ENCODE results near the gene A2M.

A2M gene

DNA sequence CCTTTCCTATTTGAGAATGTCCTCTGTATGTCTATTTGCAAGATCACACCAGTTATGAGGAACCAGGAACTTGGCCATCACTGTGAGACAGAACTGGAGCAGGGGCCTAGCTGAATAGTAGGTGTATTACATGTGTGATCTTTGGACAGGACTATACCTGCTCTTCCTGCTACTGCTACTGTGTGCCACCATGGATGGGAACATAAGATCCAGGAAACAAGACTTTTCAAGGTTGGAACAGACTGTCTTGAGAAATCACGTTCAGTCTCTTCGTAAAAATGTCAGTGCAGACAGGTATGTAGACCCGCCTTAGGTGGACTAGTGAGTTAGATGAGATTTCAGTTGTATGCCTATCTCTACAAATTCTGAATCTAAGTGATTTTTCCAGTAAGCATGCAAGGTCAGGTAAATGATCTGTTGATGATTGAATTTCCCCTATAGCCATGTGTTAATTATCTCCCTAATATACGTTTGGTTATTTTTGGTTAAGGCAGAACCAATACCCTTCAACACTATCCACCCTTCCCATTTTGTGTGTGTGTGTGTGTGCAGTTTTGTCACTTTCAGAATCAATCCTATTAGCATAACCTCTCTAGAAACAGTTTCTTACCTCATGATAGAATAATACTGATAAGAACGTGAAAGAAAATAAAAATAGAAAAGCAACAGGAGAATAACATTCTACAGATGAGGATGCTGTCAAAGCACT lies 7.1 kb downstream of the A2M start:
- H3K4me3 ChIP-seq (ENCODE audit: low read depth, low read length) = no peak overlapping the region
- TF ChIP-seq, protein P1, sequence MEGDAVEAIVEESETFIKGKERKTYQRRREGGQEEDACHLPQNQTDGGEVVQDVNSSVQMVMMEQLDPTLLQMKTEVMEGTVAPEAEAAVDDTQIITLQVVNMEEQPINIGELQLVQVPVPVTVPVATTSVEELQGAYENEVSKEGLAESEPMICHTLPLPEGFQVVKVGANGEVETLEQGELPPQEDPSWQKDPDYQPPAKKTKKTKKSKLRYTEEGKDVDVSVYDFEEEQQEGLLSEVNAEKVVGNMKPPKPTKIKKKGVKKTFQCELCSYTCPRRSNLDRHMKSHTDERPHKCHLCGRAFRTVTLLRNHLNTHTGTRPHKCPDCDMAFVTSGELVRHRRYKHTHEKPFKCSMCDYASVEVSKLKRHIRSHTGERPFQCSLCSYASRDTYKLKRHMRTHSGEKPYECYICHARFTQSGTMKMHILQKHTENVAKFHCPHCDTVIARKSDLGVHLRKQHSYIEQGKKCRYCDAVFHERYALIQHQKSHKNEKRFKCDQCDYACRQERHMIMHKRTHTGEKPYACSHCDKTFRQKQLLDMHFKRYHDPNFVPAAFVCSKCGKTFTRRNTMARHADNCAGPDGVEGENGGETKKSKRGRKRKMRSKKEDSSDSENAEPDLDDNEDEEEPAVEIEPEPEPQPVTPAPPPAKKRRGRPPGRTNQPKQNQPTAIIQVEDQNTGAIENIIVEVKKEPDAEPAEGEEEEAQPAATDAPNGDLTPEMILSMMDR (IDR thresholded peaks at IDR 0.05; ENCODE audit: low read depth, low read length) = no peak
- no peak for DNase-seq (ENCODE audit: low read depth, low spot score)
- in situ Hi-C loops (cut with HindIII; ENCODE audit: low sequenced_read_pairs) = no loop called here

DNA sequence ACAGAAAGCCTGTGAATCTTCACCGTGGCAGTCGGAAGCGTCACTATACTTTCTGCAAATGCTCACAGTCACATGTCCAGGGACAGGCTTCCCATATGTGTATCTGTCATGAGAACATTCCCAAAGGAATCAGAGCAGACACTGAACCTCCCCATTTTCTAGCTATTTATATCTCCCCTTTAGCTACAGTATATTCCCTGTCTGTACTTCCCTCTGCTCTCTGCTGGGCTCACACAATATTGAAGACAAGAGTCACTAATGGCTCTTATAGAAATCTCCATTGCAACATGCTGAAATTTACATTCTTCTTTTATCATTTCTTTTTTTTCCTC lies 8.2 kb downstream of the A2M start:
- TF ChIP-seq, protein P1 (IDR thresholded peaks at IDR 0.05; ENCODE audit: low read depth, low read length) = no peak
- in situ Hi-C loops (cut with HindIII; ENCODE audit: low sequenced_read_pairs) = no loop called here
- no peak overlapping the region for H3K4me3 ChIP-seq (ENCODE audit: low read depth, low read length)
- DNase-seq (ENCODE audit: low read depth, low spot score) = no peak

DNA sequence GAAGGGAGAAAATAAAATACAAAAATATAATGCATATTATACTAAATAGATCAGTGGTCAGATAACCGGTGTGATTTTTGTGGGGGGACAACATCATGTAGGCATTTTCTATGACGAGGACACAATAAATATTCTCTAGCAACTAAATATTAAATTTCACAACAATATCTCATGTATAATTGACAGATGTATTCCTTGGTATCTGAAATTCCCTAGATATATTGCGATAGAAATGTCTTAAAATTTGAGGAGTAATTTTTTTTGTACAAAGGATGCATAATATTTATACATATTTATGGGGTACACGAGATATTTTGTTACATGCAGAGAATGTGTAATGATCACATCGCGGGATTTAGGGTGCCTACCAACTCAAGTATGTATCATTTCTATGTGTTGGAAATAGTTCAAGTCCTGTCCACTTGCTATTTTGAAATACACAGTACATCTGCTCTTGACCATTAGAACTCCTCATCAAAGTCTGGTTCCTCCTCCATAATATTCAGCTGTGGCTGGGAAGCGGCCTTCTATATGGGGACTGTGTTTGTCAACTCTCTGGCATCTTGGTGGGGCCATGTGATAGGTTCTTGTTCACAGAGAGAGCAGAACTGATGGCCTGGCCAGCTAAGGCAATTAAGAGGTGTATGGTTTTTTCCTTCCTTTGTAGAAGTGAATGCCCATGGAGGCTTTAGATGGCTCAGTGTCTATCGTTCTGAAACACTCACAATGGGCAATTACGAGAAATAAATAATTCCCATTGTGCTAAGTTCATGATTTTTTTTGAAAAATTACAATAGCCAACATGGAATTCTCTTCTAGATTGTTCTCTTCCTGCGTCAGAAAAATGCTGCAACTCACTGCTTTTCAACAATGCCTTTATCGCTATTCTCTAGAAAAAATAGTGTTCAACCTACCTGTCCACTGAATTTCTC lies 8.8 kb downstream of the A2M start:
- H3K4me3 ChIP-seq (ENCODE audit: low read depth, low read length) = no peak overlapping the region
- DNase-seq (ENCODE audit: low read depth, low spot score) = no peak
- TF ChIP-seq, protein P1 (IDR thresholded peaks at IDR 0.05; ENCODE audit: low read depth, low read length) = no peak
- in situ Hi-C loops (cut with HindIII; ENCODE audit: low sequenced_read_pairs) = no loop called here

DNA sequence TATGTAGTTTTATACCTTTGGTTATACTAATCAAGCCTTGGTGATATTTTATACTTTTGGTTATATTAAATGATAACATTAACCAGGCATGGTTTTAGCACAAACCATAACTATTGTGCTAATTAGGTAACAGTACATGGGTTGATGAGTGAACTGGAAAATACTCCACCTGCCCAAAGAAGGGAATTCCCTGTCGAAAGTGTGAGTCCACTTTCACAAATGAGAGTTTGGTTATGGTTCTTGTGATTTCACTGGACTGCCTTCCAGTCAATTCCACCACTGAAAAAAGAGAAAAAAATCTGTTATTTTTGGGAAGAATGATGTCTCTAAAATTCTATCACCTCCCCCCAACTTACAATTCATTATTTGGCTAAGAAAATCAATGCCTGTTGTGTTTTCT lies 9.7 kb downstream of the A2M start:
- TF ChIP-seq, protein P1 (IDR thresholded peaks at IDR 0.05; ENCODE audit: low read depth, low read length) = no peak
- H3K4me3 ChIP-seq (ENCODE audit: low read depth, low read length) = no peak overlapping the region
- in situ Hi-C loops (cut with HindIII; ENCODE audit: low sequenced_read_pairs) = no loop called here
- no peak for DNase-seq (ENCODE audit: low read depth, low spot score)

- TF ChIP-seq, protein P1 (IDR thresholded peaks at IDR 0.05; ENCODE audit: low read depth, low read length) = no peak
- in situ Hi-C loops (cut with HindIII; ENCODE audit: low sequenced_read_pairs) = no loop called here
- DNase-seq (ENCODE audit: low read depth, low spot score) = no peak
- no peak overlapping the region for H3K4me3 ChIP-seq (ENCODE audit: low read depth, low read length)
These were observed 10.8 kb downstream of the A2M start for GRCh38 chr12:9104767-9105423.

DNA sequence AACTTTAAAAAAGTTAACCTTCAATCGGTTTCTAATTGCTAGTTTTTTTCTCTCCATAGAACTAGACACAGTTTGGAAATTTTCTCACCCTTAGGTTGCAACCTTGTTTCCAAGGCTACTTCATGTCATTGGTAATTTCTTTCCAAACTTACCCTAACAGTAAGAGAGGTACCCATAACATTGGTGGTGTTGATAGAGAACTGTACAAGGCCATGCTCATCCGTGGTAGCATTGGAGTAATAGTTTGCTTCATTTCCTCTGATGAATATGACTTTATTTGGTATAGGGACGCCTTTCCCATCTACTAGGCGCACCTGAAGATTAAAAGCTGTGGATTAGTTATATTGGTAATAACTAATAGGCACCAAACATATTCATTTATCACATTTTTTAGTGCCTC lies 11.6 kb downstream of the A2M start:
- H3K4me3 ChIP-seq (ENCODE audit: low read depth, low read length) = no peak overlapping the region
- in situ Hi-C loops (cut with HindIII; ENCODE audit: low sequenced_read_pairs) = no loop called here
- TF ChIP-seq, protein P1 (IDR thresholded peaks at IDR 0.05; ENCODE audit: low read depth, low read length) = no peak
- no peak for DNase-seq (ENCODE audit: low read depth, low spot score)

Measured in astrocyte of the spinal cord (primary cell).